K562 (cell line): ENCODE results near the gene SHMT1. TPM values are rescaled to one million over a fixed set of nuclear protein-coding genes. Genes with fewer than 3 reads are reported as not detected.

Source experiments
- ADNP ChIP-seq: fragments of 200-800 bp; sonication (Bioruptor generic); IDR thresholded peaks from 2 replicates; pipeline ENCODE4 v1.6.1; 2016; ENCODE audit warnings: missing genetic modification characterization, missing compliant biosample characterization
- FOXK1 ChIP-seq: sonication (generic); formaldehyde crosslinking; IDR thresholded peaks from 2 replicates; pipeline ENCODE4 v1.8.0; 2022; ENCODE audit warnings: missing genetic modification reagents, mild to moderate bottlenecking, borderline replicate concordance
- RHOXF2B ChIP-seq: fragments of 250-450 bp; sonication (Bioruptor Pico); conservative IDR thresholded peaks from 2 replicates; pipeline ENCODE4 v1.5.1; 2021
- TAF15 ChIP-seq: fragments of 200-400 bp; formaldehyde crosslinking; IDR thresholded peaks from 2 replicates; pipeline ENCODE4 v1.6.1; 2017; ENCODE audit warnings: mild to moderate bottlenecking, low read depth, low read length, moderate library complexity
- ZBTB1 ChIP-seq: sonication (generic); formaldehyde crosslinking; IDR thresholded peaks from 2 replicates; pipeline ENCODE4 v1.8.1; 2023; ENCODE audit warnings: missing genetic modification reagents, low read depth, mild to moderate bottlenecking, borderline replicate concordance
- ZBTB8A ChIP-seq: fragments of 450-650 bp; IDR thresholded peaks from 2 replicates; pipeline ENCODE4 v1.6.1; 2018; ENCODE audit warnings: mild to moderate bottlenecking, moderate library complexity; ENCODE audit not compliant: partially characterized antibody
- polyA plus RNA-seq, 8 experiments: library from polyadenylated mRNA; depleted of rRNA in 4 of 8; stranded (reverse) in 5 of 8; unstranded in 3 of 8; fragments of >200 nt; fragmentation: Nextera tagmentation in 2 of 8; fragmentation: Illumina TruSeq in 1 of 8; extraction: Ambion mirVana in 2 of 8; extraction: Trizol in 1 of 8; gene quantifications; 2 replicates each; pipeline versions ENCODE4 v1.2.1 to v1.2.3, GENCODE V29; 2011 to 2014; ENCODE audit warnings: inconsistent platforms in 1 of 8, missing spikeins in 1 of 8
- total RNA-seq, 7 experiments: library from RNA; depleted of rRNA in 6 of 7; stranded (reverse); fragments of >200 nt in 6 of 7; fragmentation: Illumina TruSeq in 2 of 7; extraction: Trizol in 2 of 7; gene quantifications; 2 replicates each; pipeline versions ENCODE4 v1.2.1 to v1.2.3, GENCODE V29; 2011 to 2021; ENCODE audit warnings: low replicate concordance in 1 of 7
- TF ChIP-seq, protein P1 (sequence below): fragments of 450-650 bp; conservative IDR thresholded peaks from 2 replicates; pipeline ENCODE4 v1.6.1; 2016; ENCODE audit warnings: missing genetic modification characterization, low read depth, mild to moderate bottlenecking, control low read depth, missing compliant biosample characterization
- TF ChIP-seq, protein P2 (sequence below): fragments of 450-650 bp; IDR thresholded peaks from 2 replicates; pipeline ENCODE4 v1.6.1; 2016; ENCODE audit warnings: low read depth, mild to moderate bottlenecking, moderate library complexity
- TF ChIP-seq, protein P3 (sequence below), 2 experiments: fragments of 450-650 bp; IDR thresholded peaks; 2 replicates each; pipeline ENCODE4 v1.6.1; 2018; ENCODE audit warnings: mild to moderate bottlenecking in 2 of 2, low read depth in 1 of 2; ENCODE audit not compliant: partially characterized antibody in 2 of 2

The SHMT1 gene
- total and polyA plus RNA-seq, 9 of the 15 experiments (the other 6 are each of a cell fraction or from before 2014, with no cell fraction given) = 3.3 to 31.2 (median 23.3) TPM

DNA sequence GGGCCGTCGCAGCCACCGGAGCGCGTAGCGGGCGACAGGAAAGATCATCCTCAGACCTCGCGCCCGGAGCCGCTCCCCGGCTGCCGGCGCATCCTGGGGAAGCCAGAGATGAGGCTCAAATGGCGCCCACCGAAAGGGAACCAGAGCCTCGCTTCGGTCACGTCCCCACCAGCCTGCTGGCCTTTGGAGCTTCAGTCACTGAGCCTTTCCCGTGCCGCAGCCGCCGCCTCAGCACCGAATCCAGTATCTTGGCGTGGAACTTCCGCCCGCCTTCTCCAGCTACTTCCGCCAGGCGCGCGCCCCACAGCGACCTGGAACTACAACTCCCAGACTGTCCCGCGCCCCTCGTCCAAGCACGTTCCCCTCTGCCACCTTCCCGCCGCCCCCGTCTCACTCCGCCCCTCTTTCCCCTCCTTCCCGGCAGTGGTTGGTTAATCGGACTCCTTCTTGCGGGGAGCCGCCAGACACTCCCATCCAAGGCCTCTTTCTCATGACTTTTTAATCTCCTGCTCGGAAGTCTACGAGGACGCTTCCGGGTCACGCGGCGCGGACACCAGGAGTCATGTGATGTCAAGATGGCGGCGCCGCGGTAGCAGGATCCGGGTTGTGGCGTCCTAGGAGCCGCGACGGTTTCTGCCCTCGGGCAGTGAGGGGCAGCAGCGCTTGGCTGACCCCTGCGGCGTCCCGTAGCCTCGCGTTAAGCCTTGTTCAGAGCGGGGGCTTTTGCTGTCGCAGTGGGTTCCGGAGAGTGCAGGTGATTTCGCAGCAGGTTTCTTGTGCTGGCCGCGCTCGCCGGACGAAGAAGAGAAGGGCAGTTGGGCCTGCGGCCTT, 48.4 kb downstream of the SHMT1 start, which contains the start of the genes SMCR8 and TOP3A (continued):
- TF ChIP-seq, protein P1, sequence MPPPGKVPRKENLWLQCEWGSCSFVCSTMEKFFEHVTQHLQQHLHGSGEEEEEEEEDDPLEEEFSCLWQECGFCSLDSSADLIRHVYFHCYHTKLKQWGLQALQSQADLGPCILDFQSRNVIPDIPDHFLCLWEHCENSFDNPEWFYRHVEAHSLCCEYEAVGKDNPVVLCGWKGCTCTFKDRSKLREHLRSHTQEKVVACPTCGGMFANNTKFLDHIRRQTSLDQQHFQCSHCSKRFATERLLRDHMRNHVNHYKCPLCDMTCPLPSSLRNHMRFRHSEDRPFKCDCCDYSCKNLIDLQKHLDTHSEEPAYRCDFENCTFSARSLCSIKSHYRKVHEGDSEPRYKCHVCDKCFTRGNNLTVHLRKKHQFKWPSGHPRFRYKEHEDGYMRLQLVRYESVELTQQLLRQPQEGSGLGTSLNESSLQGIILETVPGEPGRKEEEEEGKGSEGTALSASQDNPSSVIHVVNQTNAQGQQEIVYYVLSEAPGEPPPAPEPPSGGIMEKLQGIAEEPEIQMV (tag) = no peak
- TF ChIP-seq ZBTB8A = no peak
- TF ChIP-seq ZBTB1 = no peak
- TF ChIP-seq, protein P2, sequence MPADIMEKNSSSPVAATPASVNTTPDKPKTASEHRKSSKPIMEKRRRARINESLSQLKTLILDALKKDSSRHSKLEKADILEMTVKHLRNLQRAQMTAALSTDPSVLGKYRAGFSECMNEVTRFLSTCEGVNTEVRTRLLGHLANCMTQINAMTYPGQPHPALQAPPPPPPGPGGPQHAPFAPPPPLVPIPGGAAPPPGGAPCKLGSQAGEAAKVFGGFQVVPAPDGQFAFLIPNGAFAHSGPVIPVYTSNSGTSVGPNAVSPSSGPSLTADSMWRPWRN = peak; percentile 22; the same call in 1 of the 2 replicates
- TF ChIP-seq ADNP (tag) = no peak
- TF ChIP-seq, protein P3, sequence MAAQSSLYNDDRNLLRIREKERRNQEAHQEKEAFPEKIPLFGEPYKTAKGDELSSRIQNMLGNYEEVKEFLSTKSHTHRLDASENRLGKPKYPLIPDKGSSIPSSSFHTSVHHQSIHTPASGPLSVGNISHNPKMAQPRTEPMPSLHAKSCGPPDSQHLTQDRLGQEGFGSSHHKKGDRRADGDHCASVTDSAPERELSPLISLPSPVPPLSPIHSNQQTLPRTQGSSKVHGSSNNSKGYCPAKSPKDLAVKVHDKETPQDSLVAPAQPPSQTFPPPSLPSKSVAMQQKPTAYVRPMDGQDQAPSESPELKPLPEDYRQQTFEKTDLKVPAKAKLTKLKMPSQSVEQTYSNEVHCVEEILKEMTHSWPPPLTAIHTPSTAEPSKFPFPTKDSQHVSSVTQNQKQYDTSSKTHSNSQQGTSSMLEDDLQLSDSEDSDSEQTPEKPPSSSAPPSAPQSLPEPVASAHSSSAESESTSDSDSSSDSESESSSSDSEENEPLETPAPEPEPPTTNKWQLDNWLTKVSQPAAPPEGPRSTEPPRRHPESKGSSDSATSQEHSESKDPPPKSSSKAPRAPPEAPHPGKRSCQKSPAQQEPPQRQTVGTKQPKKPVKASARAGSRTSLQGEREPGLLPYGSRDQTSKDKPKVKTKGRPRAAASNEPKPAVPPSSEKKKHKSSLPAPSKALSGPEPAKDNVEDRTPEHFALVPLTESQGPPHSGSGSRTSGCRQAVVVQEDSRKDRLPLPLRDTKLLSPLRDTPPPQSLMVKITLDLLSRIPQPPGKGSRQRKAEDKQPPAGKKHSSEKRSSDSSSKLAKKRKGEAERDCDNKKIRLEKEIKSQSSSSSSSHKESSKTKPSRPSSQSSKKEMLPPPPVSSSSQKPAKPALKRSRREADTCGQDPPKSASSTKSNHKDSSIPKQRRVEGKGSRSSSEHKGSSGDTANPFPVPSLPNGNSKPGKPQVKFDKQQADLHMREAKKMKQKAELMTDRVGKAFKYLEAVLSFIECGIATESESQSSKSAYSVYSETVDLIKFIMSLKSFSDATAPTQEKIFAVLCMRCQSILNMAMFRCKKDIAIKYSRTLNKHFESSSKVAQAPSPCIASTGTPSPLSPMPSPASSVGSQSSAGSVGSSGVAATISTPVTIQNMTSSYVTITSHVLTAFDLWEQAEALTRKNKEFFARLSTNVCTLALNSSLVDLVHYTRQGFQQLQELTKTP (IDR thresholded peaks at IDR 0.05; ENCODE audit: low read depth in 1 of 2, partially characterized antibody in 2 of 2) = peak; percentile 55 to 86
- no peak for TF ChIP-seq TAF15
- no peak for TF ChIP-seq RHOXF2B (CRISPR knock-in tag)
- no peak for TF ChIP-seq FOXK1 (CRISPR knock-in tag)
